IMR-90 (cell line): ENCODE measurements around the gene LOXL4. TPM values are rescaled to one million over a fixed set of nuclear protein-coding genes. Genes with fewer than 3 reads are reported as not detected.

Source experiments
- ATAC-seq: fragments of 200-7000 bp; cut with Tn5 transposase; 2 replicates; pipeline ENCODE4 v1.9.1; 2020; ENCODE audit warnings: low read depth, mild to moderate bottlenecking, moderate library complexity
- BruUV-seq: library from RNA; stranded (reverse); fragments of 400-500 nt; replicated peaks from 2 replicates; lab custom pipeline; 2021; lab: Mats Ljungman, UMichigan
- CTCF ChIA-PET: fragments of 300-600 bp; formaldehyde crosslinking; extraction: SDS; loops from one replicate; lab custom pipeline; 2021; ENCODE audit warnings: antibody characterized with exemption; lab: Yijun Ruan, JAX
- POLR2A ChIA-PET: fragments of 300-600 bp; sonication (Branson Sonifier 250); formaldehyde crosslinking; loops from one replicate; lab custom pipeline; 2022; ENCODE audit warnings: antibody characterized with exemption; ENCODE audit not compliant: unreplicated experiment; lab: Charles Lee
- DNase-seq: peaks from one replicate; pipeline ENCODE4 v3.0.0; 2013
- H2AFZ ChIP-seq: replicated peaks from 2 replicates; pipeline ENCODE3; 2013; ENCODE audit warnings: low read length, mild to moderate bottlenecking; ENCODE audit not compliant: poor library complexity
- H2AK5ac ChIP-seq: 2 replicates; pipeline ENCODE4 v1.6.1; 2013; ENCODE audit warnings: low read depth, low read length, inconsistent platforms
- H2AK9ac ChIP-seq: replicated peaks from 2 replicates; pipeline ENCODE3; 2013; ENCODE audit warnings: mild to moderate bottlenecking, low read depth, low read length, moderate library complexity; ENCODE audit not compliant: poor library complexity
- H2BK120ac ChIP-seq: 2 replicates; pipeline ENCODE4 v1.6.1; 2013; ENCODE audit warnings: low read depth, low read length, inconsistent platforms
- H2BK15ac ChIP-seq: 3 replicates; pipeline ENCODE4 v1.6.1; 2013; ENCODE audit warnings: low read depth, low read length, inconsistent platforms
- H2BK20ac ChIP-seq: 2 replicates; pipeline ENCODE4 v1.6.1; 2013; ENCODE audit warnings: low read depth, mild to moderate bottlenecking, inconsistent platforms, low read length, moderate library complexity
- H2BK5ac ChIP-seq: 2 replicates; pipeline ENCODE4 v1.6.1; 2013; ENCODE audit warnings: mild to moderate bottlenecking, low read depth, low read length, inconsistent platforms; ENCODE audit not compliant: poor library complexity, severe bottlenecking
- H3K14ac ChIP-seq: replicated peaks from 2 replicates; pipeline ENCODE4 v1.6.1; 2013; ENCODE audit warnings: low read depth, low read length, inconsistent platforms
- H3K18ac ChIP-seq: 2 replicates; pipeline ENCODE4 v1.6.1; 2013; ENCODE audit warnings: low read depth, low read length, control low read depth
- H3K23ac ChIP-seq: 2 replicates; pipeline ENCODE4 v1.6.1; 2013; ENCODE audit warnings: low read depth, low read length, inconsistent platforms
- H3K27ac ChIP-seq: 2 replicates; pipeline ENCODE4 v1.5.1; 2013; ENCODE audit warnings: mild to moderate bottlenecking, control low read depth, low read length; ENCODE audit not compliant: insufficient read depth
- H3K27me3 ChIP-seq: 2 replicates; pipeline ENCODE4 v1.6.1; 2013; ENCODE audit warnings: low read length; ENCODE audit not compliant: control insufficient read depth, insufficient read depth
- H3K36me3 ChIP-seq: 2 replicates; pipeline ENCODE4 v1.6.1; 2013; ENCODE audit warnings: low read length, mixed read lengths; ENCODE audit not compliant: control insufficient read depth, insufficient read depth
- H3K4ac ChIP-seq: 2 replicates; pipeline ENCODE4 v1.6.1; 2013; ENCODE audit warnings: low read depth, low read length, inconsistent platforms
- H3K4me1 ChIP-seq: 2 replicates; pipeline ENCODE4 v1.6.1; 2013; ENCODE audit warnings: low read length, mixed read lengths; ENCODE audit not compliant: control insufficient read depth, insufficient read depth
- H3K4me2 ChIP-seq: 2 replicates; pipeline ENCODE4 v1.6.1; 2013; ENCODE audit warnings: low read depth, mild to moderate bottlenecking, control low read depth, low read length, moderate library complexity
- H3K4me3 ChIP-seq: 2 replicates; pipeline ENCODE4 v1.5.1; 2013; ENCODE audit warnings: low read depth, mild to moderate bottlenecking, control low read depth, low read length, moderate library complexity; ENCODE audit not compliant: insufficient read depth
- H3K56ac ChIP-seq: 2 replicates; pipeline ENCODE4 v1.6.1; 2013; ENCODE audit warnings: low read length, inconsistent platforms; ENCODE audit not compliant: insufficient read depth; ENCODE audit errors: extremely low read depth
- H3K79me1 ChIP-seq, 2 experiments: 2 replicates each; pipeline ENCODE4 v1.6.1; 2013; ENCODE audit warnings: low read length in 2 of 2, inconsistent platforms in 1 of 2, low read depth in 1 of 2
- H3K9ac ChIP-seq: 2 replicates; pipeline ENCODE4 v1.6.1; 2013; ENCODE audit warnings: low read depth, low read length, control low read depth
- H3K9me1 ChIP-seq: 2 replicates; pipeline ENCODE4 v1.6.1; 2013; ENCODE audit warnings: low read length, inconsistent platforms; ENCODE audit not compliant: insufficient read depth
- H3K9me3 ChIP-seq: 2 replicates; pipeline ENCODE4 v1.6.1; 2013; ENCODE audit warnings: low read length; ENCODE audit not compliant: control insufficient read depth, insufficient read depth
- H4K20me1 ChIP-seq: 2 replicates; pipeline ENCODE4 v1.6.1; 2013; ENCODE audit warnings: low read length, inconsistent platforms; ENCODE audit not compliant: insufficient read depth
- H4K5ac ChIP-seq: 2 replicates; pipeline ENCODE4 v1.6.1; 2013; ENCODE audit warnings: mild to moderate bottlenecking, low read depth, low read length, control low read depth
- H4K8ac ChIP-seq, 2 experiments: 2 replicates each; pipeline ENCODE4 v1.6.1; 2013; ENCODE audit warnings: low read depth in 2 of 2, low read length in 2 of 2, control low read depth in 1 of 2, inconsistent platforms in 1 of 2
- H4K91ac ChIP-seq: 2 replicates; pipeline ENCODE4 v1.6.1; 2013; ENCODE audit warnings: low read depth, low read length, inconsistent platforms; ENCODE audit not compliant: insufficient read depth
- BHLHE40 ChIP-seq: fragments of 150-350 bp; IDR thresholded peaks from 2 replicates; pipeline ENCODE4 v1.6.1; 2016; ENCODE audit warnings: mild to moderate bottlenecking, low read depth, low read length
- CTCF ChIP-seq: conservative IDR thresholded peaks from 2 replicates; pipeline ENCODE4 v1.5.1; 2012; ENCODE audit warnings: mild to moderate bottlenecking, low read depth, low read length, improper control_type of control experiment
- FOS ChIP-seq: fragments of 150-350 bp; IDR thresholded peaks from 2 replicates; pipeline ENCODE4 v1.6.1; 2016; ENCODE audit warnings: low read depth, low read length
- MXI1 ChIP-seq: IDR thresholded peaks from 2 replicates; pipeline ENCODE4 v1.6.1; 2012; ENCODE audit warnings: low read depth, mild to moderate bottlenecking, low read length, moderate library complexity, borderline replicate concordance
- POLR2A ChIP-seq: IDR thresholded peaks from 2 replicates; pipeline ENCODE4 v1.6.1; 2012; ENCODE audit warnings: mild to moderate bottlenecking, low read depth, low read length
- RAD21 ChIP-seq: IDR thresholded peaks from 2 replicates; pipeline ENCODE4 v1.6.1; 2012; ENCODE audit warnings: low read length, improper control_type of control experiment
- RCOR1 ChIP-seq: IDR thresholded peaks from 2 replicates; pipeline ENCODE4 v1.6.1; 2012; ENCODE audit warnings: mild to moderate bottlenecking, low read length, improper control_type of control experiment; ENCODE audit not compliant: insufficient replicate concordance
- RFX5 ChIP-seq: IDR thresholded peaks from 2 replicates; pipeline ENCODE4 v1.8.0; 2012; ENCODE audit warnings: low read depth, mild to moderate bottlenecking, low read length, moderate library complexity
- SMC3 ChIP-seq: fragments of 150-350 bp; IDR thresholded peaks from 2 replicates; pipeline ENCODE4 v1.6.1; 2016; ENCODE audit warnings: low read depth, mild to moderate bottlenecking, antibody characterized with exemption, low read length, moderate library complexity
- USF2 ChIP-seq: fragments of 150-350 bp; IDR thresholded peaks from 2 replicates; pipeline ENCODE4 v1.6.1; 2017; ENCODE audit warnings: mild to moderate bottlenecking, antibody characterized with exemption, low read length, low read depth
- WGBS, 2 experiments: methylation state at CpG; one replicate each; pipeline versions ENCODE4 v1.1.5 to v1.1.7; 2013; ENCODE audit warnings: missing lambda C conversion rate in 2 of 2; ENCODE audit not compliant: insufficient read length in 1 of 2; ENCODE audit errors: extremely low coverage in 2 of 2; 5-methylcytosine and 5-hydroxymethylcytosine counted together
- dilution Hi-C: fragments of 300-500 bp; cut with HindIII; formaldehyde crosslinking; loops from one replicate; pipeline ENCODE4 v1.14.3; 2018; ENCODE audit warnings: low sequenced_read_pairs; ENCODE audit not compliant: unreplicated experiment
- in situ Hi-C: fragments of 300-500 bp; cut with MboI; formaldehyde crosslinking; loops from 3 replicates; pipeline ENCODE4 v1.14.3; 2019; ENCODE audit warnings: low sequenced_read_pairs, inconsistent platforms, mixed read lengths
- intact Hi-C: fragments of 100-400 bp; cut with micrococcal nuclease; formaldehyde crosslinking; loops from 2 replicates; pipeline ENCODE4 v1.10.0; 2022
- polyA plus RNA-seq, 3 experiments: library from polyadenylated mRNA; depleted of rRNA; stranded (reverse); fragments of >200 nt; gene quantifications; 2 replicates each; pipeline ENCODE4 v1.2.3, GENCODE V29; 2012; ENCODE audit warnings: low replicate concordance in 1 of 3
- total RNA-seq: library from RNA; depleted of rRNA; stranded (reverse); fragments of >200 nt; gene quantifications from 2 replicates; pipeline ENCODE4 v1.2.3, GENCODE V29; 2012

LOXL4 gene
- total and polyA plus RNA-seq, 2 of the 4 experiments (the other 2 are of a cell fraction) = 20.8 to 26.7 TPM

DNA sequence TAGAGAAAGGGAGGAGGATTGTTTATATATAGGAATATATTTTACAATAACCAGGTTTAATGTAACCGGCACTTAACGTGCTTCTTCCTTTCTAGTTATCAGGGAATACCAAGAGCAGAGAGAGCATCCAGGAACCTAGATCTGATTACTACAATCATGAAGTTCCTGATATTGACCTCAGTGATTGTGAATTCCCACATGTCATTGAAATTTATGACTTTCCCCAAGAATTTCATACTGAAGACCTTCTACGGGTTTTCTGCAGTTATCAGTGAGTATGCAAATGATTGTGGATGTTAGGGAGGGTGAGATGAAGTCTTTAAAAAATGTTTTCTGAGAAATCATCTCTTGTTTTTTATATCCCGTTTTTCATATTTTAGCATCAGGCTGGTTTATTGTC is 36.6 kb downstream of the LOXL4 start:
- Histone ChIP-seq H2AFZ (no peak overlapping the region), H2BK20ac (no peak overlapping the region), H3K36me3 (peaks cover 10% of the 10 kb centered on the region), H3K9me1 (no peaks in the 10 kb centered on the region), H3K56ac (no peak overlapping the region), H4K8ac (no peak overlapping the region), H3K23ac (no peak overlapping the region), H4K91ac (no peak overlapping the region), H2AK5ac (no peak overlapping the region), H2AK9ac (no peak overlapping the region), H2BK15ac (no peak overlapping the region), H3K79me1 (peaks cover 0 to 10% of the 10 kb centered on the region in 2 experiments; a peak in 1 of 4 replicates), H3K4me2 (no peak overlapping the region), H2BK5ac (no peak overlapping the region), H4K20me1 (no peaks in the 10 kb centered on the region), H4K5ac (no peak overlapping the region), H2BK120ac (no peak overlapping the region), H3K14ac (no peak overlapping the region), H3K9me3 (no peaks in the 10 kb centered on the region), H3K4me3 (no peak overlapping the region), H3K27ac (no peak overlapping the region), H3K27me3 (no peaks in the 10 kb centered on the region), H3K9ac (no peak overlapping the region), H3K4me1 (no peaks in the 10 kb centered on the region), H3K18ac (no peak overlapping the region), H3K4ac (no peak overlapping the region)
- no CpG with 5 or more reads among the region's 4 CpGs for WGBS, 2 experiments
- BruUV-seq = no TSS peak
- TF ChIP-seq RAD21 = no peak
- TF ChIP-seq RCOR1 = no peak
- TF ChIP-seq BHLHE40 = no peak
- no peak for TF ChIP-seq RFX5
- TF ChIP-seq SMC3 = no peak
- no peak for TF ChIP-seq MXI1
- no peak for TF ChIP-seq FOS
- TF ChIP-seq USF2 = no peak
- TF ChIP-seq CTCF = no peak
- TF ChIP-seq POLR2A = no peak
- CTCF ChIA-PET = interaction anchor here (1.2 kb wide), 1 partner anchor 10 kb away, joined by 3 read pairs; no protein-coding TSS in a partner anchor
- dilution Hi-C loops (no loop called here), intact Hi-C loops (no loop called here), in situ Hi-C loops (no loop called here)
- POLR2A ChIA-PET = no interaction called here
- no peak for ATAC-seq
- no peak for DNase-seq
